HEK293 (cell line): ENCODE results near the gene HARS1.
A peak's percentile ranks its signal among the peaks of the same experiment; 100 is the strongest.

Experiments
- HOXC10 ChIP-seq: sonication (generic); formaldehyde crosslinking; IDR thresholded peaks from 2 replicates; pipeline ENCODE4 v1.8.1; 2023; ENCODE audit warnings: mild to moderate bottlenecking, missing genetic modification reagents
- MYNN ChIP-seq: fragments of 450-650 bp; formaldehyde crosslinking; IDR thresholded peaks from 2 replicates; pipeline ENCODE4 v1.5.1; 2016; ENCODE audit warnings: missing biosample characterization, missing genetic modification characterization, borderline replicate concordance
- PRDM4 ChIP-seq: fragments of 450-650 bp; formaldehyde crosslinking; IDR thresholded peaks from 2 replicates; pipeline ENCODE4 v1.5.1; 2017; ENCODE audit warnings: missing biosample characterization, missing genetic modification characterization
- SP3 ChIP-seq: fragments of 450-650 bp; formaldehyde crosslinking; IDR thresholded peaks from 2 replicates; pipeline ENCODE4 v1.5.1; 2016; ENCODE audit warnings: missing biosample characterization, missing genetic modification characterization
- ZBTB20 ChIP-seq: fragments of 450-650 bp; formaldehyde crosslinking; IDR thresholded peaks from 2 replicates; pipeline ENCODE4 v1.5.1; 2016; ENCODE audit warnings: missing biosample characterization, missing genetic modification characterization
- ZBTB26 ChIP-seq: fragments of 450-650 bp; formaldehyde crosslinking; optimal IDR thresholded peaks from 2 replicates; pipeline ENCODE3; 2016; ENCODE audit warnings: missing biosample characterization, mild to moderate bottlenecking, missing genetic modification characterization
- ZBTB49 ChIP-seq: fragments of 450-650 bp; formaldehyde crosslinking; IDR thresholded peaks from 2 replicates; pipeline ENCODE4 v1.5.1; 2016; ENCODE audit warnings: missing biosample characterization, missing genetic modification characterization, low read depth
- ZBTB6 ChIP-seq: fragments of 450-650 bp; formaldehyde crosslinking; IDR thresholded peaks from 2 replicates; pipeline ENCODE4 v1.5.1; 2017; ENCODE audit warnings: missing biosample characterization, missing genetic modification characterization
- ZBTB7A ChIP-seq: fragments of 450-650 bp; formaldehyde crosslinking; IDR thresholded peaks from 2 replicates; pipeline ENCODE4 v1.5.1; 2016; ENCODE audit warnings: low read depth, missing biosample characterization, missing genetic modification characterization
- ZEB2 ChIP-seq: fragments of 450-650 bp; formaldehyde crosslinking; IDR thresholded peaks from 2 replicates; pipeline ENCODE4 v1.5.1; 2016; ENCODE audit warnings: missing biosample characterization, missing genetic modification characterization
- ZFP37 ChIP-seq: fragments of 450-650 bp; formaldehyde crosslinking; IDR thresholded peaks from 2 replicates; pipeline ENCODE4 v1.5.1; 2016; ENCODE audit warnings: missing biosample characterization, missing genetic modification characterization
- ZNF112 ChIP-seq: fragments of 450-650 bp; formaldehyde crosslinking; IDR thresholded peaks from 2 replicates; pipeline ENCODE4 v1.5.0; 2017; ENCODE audit warnings: missing biosample characterization, missing genetic modification characterization
- ZNF23 ChIP-seq: fragments of 450-650 bp; formaldehyde crosslinking; IDR thresholded peaks from 2 replicates; pipeline ENCODE4 v1.5.1; 2016; ENCODE audit warnings: missing biosample characterization, missing genetic modification characterization, borderline replicate concordance
- ZNF266 ChIP-seq: fragments of 450-650 bp; formaldehyde crosslinking; IDR thresholded peaks from 2 replicates; pipeline ENCODE4 v1.5.1; 2016; ENCODE audit warnings: missing biosample characterization, missing genetic modification characterization, low read depth
- ZNF280C ChIP-seq: fragments of 450-650 bp; formaldehyde crosslinking; IDR thresholded peaks from 2 replicates; pipeline ENCODE4 v1.5.1; 2016; ENCODE audit warnings: missing biosample characterization, missing genetic modification characterization
- ZNF292 ChIP-seq: fragments of 450-650 bp; formaldehyde crosslinking; IDR thresholded peaks from 2 replicates; pipeline ENCODE4 v1.5.1; 2016; ENCODE audit warnings: low read depth, missing biosample characterization, missing genetic modification characterization, borderline replicate concordance
- ZNF37A ChIP-seq: fragments of 450-650 bp; IDR thresholded peaks from 2 replicates; pipeline ENCODE4 v1.5.1; 2018; ENCODE audit warnings: missing biosample characterization, missing genetic modification characterization
- ZNF423 ChIP-seq: fragments of 450-650 bp; formaldehyde crosslinking; IDR thresholded peaks from 2 replicates; pipeline ENCODE4 v1.5.1; 2016; ENCODE audit warnings: missing biosample characterization, missing genetic modification characterization
- ZNF426 ChIP-seq: fragments of 450-650 bp; formaldehyde crosslinking; IDR thresholded peaks from 2 replicates; pipeline ENCODE4 v1.5.1; 2017; ENCODE audit warnings: missing biosample characterization, missing genetic modification characterization, mild to moderate bottlenecking, inconsistent platforms, moderate library complexity
- ZNF514 ChIP-seq: fragments of 450-650 bp; formaldehyde crosslinking; IDR thresholded peaks from 2 replicates; pipeline ENCODE4 v1.5.1; 2016; ENCODE audit warnings: missing biosample characterization, missing genetic modification characterization
- ZNF548 ChIP-seq: fragments of 450-650 bp; formaldehyde crosslinking; IDR thresholded peaks from 2 replicates; pipeline ENCODE4 v1.5.1; 2016; ENCODE audit warnings: missing biosample characterization, missing genetic modification characterization
- ZNF585B ChIP-seq: fragments of 450-650 bp; formaldehyde crosslinking; IDR thresholded peaks from 2 replicates; pipeline ENCODE4 v1.5.1; 2016; ENCODE audit warnings: missing biosample characterization, missing genetic modification characterization
- ZNF610 ChIP-seq: fragments of 450-650 bp; formaldehyde crosslinking; IDR thresholded peaks from 2 replicates; pipeline ENCODE4 v1.5.1; 2016; ENCODE audit warnings: missing biosample characterization, missing genetic modification characterization, borderline replicate concordance
- ZNF645 ChIP-seq: fragments of 450-650 bp; formaldehyde crosslinking; IDR thresholded peaks from 2 replicates; pipeline ENCODE4; 2016; ENCODE audit warnings: missing biosample characterization, missing genetic modification characterization
- ZNF658 ChIP-seq: fragments of 450-650 bp; formaldehyde crosslinking; IDR thresholded peaks from 2 replicates; pipeline ENCODE4; 2016; ENCODE audit warnings: missing biosample characterization, missing genetic modification characterization
- ZNF707 ChIP-seq: fragments of 450-650 bp; formaldehyde crosslinking; IDR thresholded peaks from 2 replicates; pipeline ENCODE4 v1.5.1; 2016; ENCODE audit warnings: missing biosample characterization, missing genetic modification characterization
- ZNF76 ChIP-seq: fragments of 450-650 bp; formaldehyde crosslinking; IDR thresholded peaks from 2 replicates; pipeline ENCODE4; 2016; ENCODE audit warnings: low read depth, missing biosample characterization, missing genetic modification characterization, borderline replicate concordance
- ZNF792 ChIP-seq: fragments of 450-650 bp; formaldehyde crosslinking; IDR thresholded peaks from 2 replicates; pipeline ENCODE4 v1.5.1; 2016; ENCODE audit warnings: missing biosample characterization, missing genetic modification characterization

HARS1 gene

GRCh38 chr5:140639148-140639981 is 51.8 kb downstream of the HARS1 start, which contains the start of gene TMCO6 (continued):
- no peak; the same call in 1 of the 2 replicates for TF ChIP-seq ZNF645 (tag by site-specific recombination)
- TF ChIP-seq ZNF792 (tag by site-specific recombination) = no peak
- peak; percentile 26; the same call in 1 of the 2 replicates for TF ChIP-seq ZNF76 (tag by site-specific recombination)
- no peak for TF ChIP-seq ZNF548 (tag by site-specific recombination)
- TF ChIP-seq ZNF610 (tag by site-specific recombination) = no peak
- no peak for TF ChIP-seq HOXC10
- TF ChIP-seq ZNF23 (tag by site-specific recombination) = no peak
- peak; percentile 89 for TF ChIP-seq ZFP37
- TF ChIP-seq ZNF292 (tag by site-specific recombination) = no peak
- no peak for TF ChIP-seq ZNF280C (tag by site-specific recombination)
- no peak for TF ChIP-seq ZBTB7A (tag by site-specific recombination)
- no peak for TF ChIP-seq ZNF707 (tag by site-specific recombination)
- no peak for TF ChIP-seq ZNF266
- TF ChIP-seq ZNF585B (tag by site-specific recombination) = no peak
- no peak for TF ChIP-seq ZNF37A (tag by site-specific recombination)
- no peak for TF ChIP-seq ZNF112 (tag by site-specific recombination)
- TF ChIP-seq MYNN (tag by site-specific recombination) = no peak
- no peak for TF ChIP-seq ZBTB6 (tag by site-specific recombination)
- no peak for TF ChIP-seq ZNF658 (tag by site-specific recombination)
- TF ChIP-seq ZNF514 (tag by site-specific recombination) = no peak
- TF ChIP-seq ZEB2 (tag by site-specific recombination) = peak; percentile 69
- TF ChIP-seq ZBTB20 = peak; percentile 42; the same call in 1 of the 2 replicates
- TF ChIP-seq ZNF423 (tag by site-specific recombination) = no peak
- TF ChIP-seq ZBTB49 (tag by site-specific recombination) = no peak
- TF ChIP-seq ZNF426 = no peak
- TF ChIP-seq SP3 (tag by site-specific recombination) = peak; percentile 83
- TF ChIP-seq ZBTB26 (tag by site-specific recombination) = peak; percentile 69
- TF ChIP-seq PRDM4 (tag by site-specific recombination) = no peak
- TF ChIP-seq, all 188 proteins: peak for 54
